ENCODE results near the gene F3.

F3 gene

GRCh38 chr1:94527447-94528031 lies 14.0 kb downstream of the F3 start:
- no peak for DNase-seq (ENCODE audit: low read depth in 2 of 2)

- no peak for DNase-seq (ENCODE audit: low read depth in 2 of 2)
Observed at GRCh38 chr1:94526152-94526980, 15.2 kb downstream of the F3 start.

- DNase-seq (ENCODE audit: low read depth in 2 of 2) = no peak
Observed at GRCh38 chr1:94524531-94524930, 17.0 kb downstream of the F3 start.

- no peak for DNase-seq (ENCODE audit: low read depth in 2 of 2)
Observed at GRCh38 chr1:94522304-94522703, 19.3 kb downstream of the F3 start.

- no peak for DNase-seq (ENCODE audit: low read depth in 2 of 2)
Observed at GRCh38 chr1:94519351-94519750, 22.2 kb downstream of the F3 start.

GRCh38 chr1:94515296-94515947 lies 26.1 kb downstream of the F3 start:
- DNase-seq (ENCODE audit: low read depth in 2 of 2) = no peak

- no peak for DNase-seq (ENCODE audit: low read depth in 2 of 2)
Observed at GRCh38 chr1:94514095-94514727, 27.3 kb downstream of the F3 start.

- DNase-seq (ENCODE audit: low read depth in 2 of 2) = no peak
Observed at GRCh38 chr1:94512816-94513215, 28.7 kb downstream of the F3 start.

- DNase-seq (ENCODE audit: low read depth in 2 of 2) = no peak
Observed at GRCh38 chr1:94504601-94505000, 37.0 kb downstream of the F3 start.

GRCh38 chr1:94503153-94503552 lies 38.4 kb downstream of the F3 start:
- DNase-seq (ENCODE audit: low read depth in 2 of 2) = no peak

- DNase-seq (ENCODE audit: low read depth in 2 of 2) = no peak
Observed at GRCh38 chr1:94501935-94502334, 39.6 kb downstream of the F3 start.

- no peak for DNase-seq (ENCODE audit: low read depth in 2 of 2)
Observed at GRCh38 chr1:94501426-94501825, 40.1 kb downstream of the F3 start.

GRCh38 chr1:94496076-94496755 lies 45.3 kb downstream of the F3 start:
- DNase-seq (ENCODE audit: low read depth in 2 of 2) = no peak

GRCh38 chr1:94490556-94490955 lies 51.0 kb downstream of the F3 start:
- DNase-seq (ENCODE audit: low read depth in 2 of 2) = no peak

GRCh38 chr1:94486990-94487389 lies 54.6 kb downstream of the F3 start:
- no peak for DNase-seq (ENCODE audit: low read depth in 2 of 2)

GRCh38 chr1:94481473-94481933 lies 60.1 kb downstream of the F3 start:
- peak in 1 of 2 donors; percentile 1 for DNase-seq (ENCODE audit: low read depth in 2 of 2)

GRCh38 chr1:94479682-94480081 lies 61.9 kb downstream of the F3 start:
- DNase-seq (ENCODE audit: low read depth in 2 of 2) = no peak
